SU-DHL-6 (cell line): ENCODE measurements around the gene ZMIZ1.

Source experiments
- H2AFZ ChIP-seq: fragments of 200-600 bp; sonication (generic); 2 replicates; pipeline ENCODE4 v1.6.1; 2014; ENCODE audit warnings: low read depth, mild to moderate bottlenecking, moderate library complexity, mixed read lengths, antibody characterized with exemption, low read length; ENCODE audit not compliant: severe bottlenecking
- H3F3A ChIP-seq: fragments of 200-600 bp; shearing (Covaris generic); 2 replicates; pipeline ENCODE4 v1.6.0; 2016; ENCODE audit warnings: antibody characterized with exemption, mild to moderate bottlenecking; ENCODE audit not compliant: insufficient read depth
- H3K27ac ChIP-seq: fragments of 200-600 bp; sonication (generic); 2 replicates; pipeline ENCODE4 v1.5.1; 2016; ENCODE audit warnings: low read depth, mild to moderate bottlenecking, low read length, moderate library complexity, mixed read lengths
- H3K27me3 ChIP-seq: fragments of 200-600 bp; sonication (generic), shearing (Covaris generic); 2 replicates; pipeline ENCODE4 v1.6.0; 2014; ENCODE audit warnings: mild to moderate bottlenecking, low read length
- H3K36me3 ChIP-seq: fragments of 200-600 bp; sonication (generic); 2 replicates; pipeline ENCODE4 v1.6.1; 2014; ENCODE audit warnings: mild to moderate bottlenecking, low read length, mixed read lengths
- H3K4me2 ChIP-seq: fragments of 300-600, 200-600 bp; shearing (Covaris generic), sonication (generic); 2 replicates; pipeline ENCODE4 v1.6.0; 2014; ENCODE audit warnings: low read length, low read depth, mild to moderate bottlenecking; ENCODE audit not compliant: poor library complexity, severe bottlenecking
- H3K4me3 ChIP-seq: fragments of 200-600 bp; sonication (generic); 2 replicates; pipeline ENCODE4 v1.5.1; 2014; ENCODE audit warnings: antibody characterized with exemption, low read length, mild to moderate bottlenecking, mixed read lengths; ENCODE audit not compliant: insufficient read depth, poor library complexity, severe bottlenecking
- H3K79me2 ChIP-seq: fragments of 200-600 bp; sonication (generic); 2 replicates; pipeline ENCODE4 v1.6.1; 2014; ENCODE audit warnings: mild to moderate bottlenecking, low read length, moderate library complexity; ENCODE audit not compliant: insufficient read depth
- H3K9ac ChIP-seq: fragments of 200-600 bp; sonication (generic); 2 replicates; pipeline ENCODE4 v1.7.0; 2014; ENCODE audit warnings: mild to moderate bottlenecking, low read length
- H3K9me2 ChIP-seq: fragments of 200-600 bp; sonication (generic); replicated peaks from 2 replicates; pipeline ENCODE4 v1.6.1; 2014; ENCODE audit warnings: low read length; ENCODE audit not compliant: insufficient read depth
- H3K9me3 ChIP-seq: fragments of 200-600 bp; sonication (generic); 2 replicates; pipeline ENCODE4 v1.6.1; 2014; ENCODE audit warnings: low read length, mixed read lengths; ENCODE audit not compliant: insufficient read depth
- H4K20me1 ChIP-seq: fragments of 200-600 bp; sonication (generic); 2 replicates; pipeline ENCODE4 v1.6.1; 2014; ENCODE audit warnings: low read depth, mild to moderate bottlenecking, antibody characterized with exemption, low read length, moderate library complexity, mixed read lengths
- CTCF ChIP-seq: fragments of 200-600 bp; sonication (generic); IDR thresholded peaks from one replicate; pipeline ENCODE4 v1.5.1; 2017; ENCODE audit warnings: antibody characterized with exemption, mild to moderate bottlenecking, low read length, moderate library complexity; ENCODE audit not compliant: insufficient read depth, poor library complexity, severe bottlenecking
- EZH2phosphoT487 ChIP-seq: fragments of 200-600 bp; sonication (generic), shearing (Covaris generic); conservative IDR thresholded peaks from 2 replicates; pipeline ENCODE4 v1.6.1; 2018; ENCODE audit warnings: mild to moderate bottlenecking, antibody characterized with exemption, low read length, moderate library complexity, mixed read lengths

ZMIZ1 gene

GRCh38 chr10:79239924-79240581 is 171.3 kb downstream of the ZMIZ1 start:
- TF ChIP-seq CTCF (no peak), EZH2phosphoT487 (no peak)
- Histone ChIP-seq H3K9me2 (no peaks in the 10 kb centered on the region), H3K27me3 (no peaks in the 10 kb centered on the region), H3K4me3 (no peak overlapping the region), H3K4me2 (no peak overlapping the region), H3K9me3 (no peaks in the 10 kb centered on the region), H3K27ac (no peak overlapping the region), H4K20me1 (no peaks in the 10 kb centered on the region), H2AFZ (no peak overlapping the region), H3K36me3 (no peaks in the 10 kb centered on the region), H3K9ac (no peak overlapping the region), H3F3A (no peaks in the 10 kb centered on the region), H3K79me2 (no peaks in the 10 kb centered on the region)

- H3K27ac ChIP-seq: no peak overlapping the region
Measured at GRCh38 chr10:79241629-79241989, 172.8 kb downstream of the ZMIZ1 start.

GRCh38 chr10:79241990-79242619 is 173.3 kb downstream of the ZMIZ1 start:
- Histone ChIP-seq H3K4me3 (no peak overlapping the region), H2AFZ (no peak overlapping the region)

More at GRCh38 chr10:79241629-79241989, 172.8 kb downstream of the ZMIZ1 start:
- no peaks in the 10 kb centered on the region for H3K9me3 ChIP-seq
- H2AFZ ChIP-seq: no peak overlapping the region
- no peak overlapping the region for H3K9ac ChIP-seq
- no peak overlapping the region for H3K4me2 ChIP-seq
- TF ChIP-seq CTCF (no peak), EZH2phosphoT487 (no peak)
- H4K20me1 ChIP-seq: no peaks in the 10 kb centered on the region
- H3K27me3 ChIP-seq: no peaks in the 10 kb centered on the region
- no peak overlapping the region for H3K4me3 ChIP-seq
- no peaks in the 10 kb centered on the region for H3F3A ChIP-seq
- H3K79me2 ChIP-seq: no peaks in the 10 kb centered on the region
- no peaks in the 10 kb centered on the region for H3K9me2 ChIP-seq
- no peaks in the 10 kb centered on the region for H3K36me3 ChIP-seq

More at GRCh38 chr10:79241990-79242619, 173.3 kb downstream of the ZMIZ1 start:
- no peak for TF ChIP-seq CTCF
- no peak for TF ChIP-seq EZH2phosphoT487
- Histone ChIP-seq H4K20me1 (no peaks in the 10 kb centered on the region), H3K9ac (no peak overlapping the region), H3K9me3 (no peaks in the 10 kb centered on the region), H3K27ac (no peak overlapping the region), H3K9me2 (no peaks in the 10 kb centered on the region), H3K36me3 (no peaks in the 10 kb centered on the region), H3K79me2 (no peaks in the 10 kb centered on the region), H3K4me2 (peak overlapping the region; percentile 56), H3F3A (no peaks in the 10 kb centered on the region), H3K27me3 (no peaks in the 10 kb centered on the region)
